HEK293T (cell line): Measurements from ENCODE around the gene OLIG1.

Source experiments
- CTCF ChIA-PET: fragments of 350-600 bp; formaldehyde crosslinking; extraction: SDS; loops from one replicate; lab custom pipeline; 2021; ENCODE audit warnings: antibody characterized with exemption, inconsistent platforms; lab: Yijun Ruan, JAX
- POLR2A ChIA-PET: fragments of 350-600 bp; formaldehyde crosslinking; extraction: SDS; loops from one replicate; lab custom pipeline; 2020; ENCODE audit warnings: antibody characterized with exemption, inconsistent platforms; lab: Yijun Ruan, JAX
- DNase-seq: peaks from one replicate; pipeline ENCODE4 v3.0.0; 2012; ENCODE audit warnings: mixed read lengths; ENCODE audit errors: extremely low spot score
- ARNT ChIP-seq: fragments of 450-650 bp; IDR thresholded peaks from 2 replicates; pipeline ENCODE4 v1.6.1; 2017; ENCODE audit warnings: mild to moderate bottlenecking
- BHLHE40 ChIP-seq: fragments of 450-650 bp; IDR thresholded peaks from 2 replicates; pipeline ENCODE4 v1.6.1; 2016; ENCODE audit warnings: mild to moderate bottlenecking, moderate library complexity, borderline replicate concordance
- CTBP1 ChIP-seq: fragments of 450-650 bp; IDR thresholded peaks from 2 replicates; pipeline ENCODE4 v1.6.1; 2016; ENCODE audit warnings: borderline replicate concordance
- ELF4 ChIP-seq: fragments of 450-650 bp; IDR thresholded peaks from 2 replicates; pipeline ENCODE4 v1.6.1; 2017; ENCODE audit warnings: antibody characterized with exemption
- FOXA1 ChIP-seq: fragments of 450-650 bp; IDR thresholded peaks from 2 replicates; pipeline ENCODE4 v1.6.1; 2016; ENCODE audit warnings: mild to moderate bottlenecking
- FOXK2 ChIP-seq: fragments of 450-650 bp; IDR thresholded peaks from 2 replicates; pipeline ENCODE4 v1.6.1; 2016; ENCODE audit warnings: mild to moderate bottlenecking
- FOXM1 ChIP-seq: fragments of 450-650 bp; IDR thresholded peaks from 2 replicates; pipeline ENCODE4 v1.6.1; 2017; ENCODE audit warnings: mild to moderate bottlenecking, borderline replicate concordance
- HDGF ChIP-seq: fragments of 450-650 bp; IDR thresholded peaks from 2 replicates; pipeline ENCODE4 v1.6.1; 2017; ENCODE audit warnings: antibody characterized with exemption, borderline replicate concordance
- L3MBTL2 ChIP-seq: fragments of 450-650 bp; conservative IDR thresholded peaks from 2 replicates; pipeline ENCODE4 v1.6.1; 2016; ENCODE audit warnings: mild to moderate bottlenecking
- LEF1 ChIP-seq: fragments of 450-650 bp; IDR thresholded peaks from 2 replicates; pipeline ENCODE4 v1.6.1; 2017; ENCODE audit warnings: mild to moderate bottlenecking, borderline replicate concordance
- NFRKB ChIP-seq: fragments of 450-650 bp; IDR thresholded peaks from 2 replicates; pipeline ENCODE4 v1.6.1; 2016; ENCODE audit warnings: mild to moderate bottlenecking, moderate library complexity
- PKNOX1 ChIP-seq: fragments of 450-650 bp; IDR thresholded peaks from 2 replicates; pipeline ENCODE4 v1.6.1; 2016
- SP1 ChIP-seq: fragments of 450-650 bp; IDR thresholded peaks from 2 replicates; pipeline ENCODE4 v1.6.1; 2017
- SUZ12 ChIP-seq: fragments of 450-650 bp; IDR thresholded peaks from 2 replicates; pipeline ENCODE4 v1.6.1; 2016; ENCODE audit warnings: mild to moderate bottlenecking
- TARDBP ChIP-seq: fragments of 450-650 bp; IDR thresholded peaks from 2 replicates; pipeline ENCODE4 v1.6.1; 2016
- ZNF384 ChIP-seq: fragments of 450-650 bp; IDR thresholded peaks from 2 replicates; pipeline ENCODE4 v1.6.1; 2016

The OLIG1 gene

GRCh38 chr21:33067457-33067856, 2.5 kb upstream of the OLIG1 start:
- ChIA-PET POLR2A (no interaction called here), CTCF (no interaction called here)
- TF ChIP-seq CTBP1 (no peak), FOXM1 (no peak), PKNOX1 (no peak), SUZ12 (no peak), SP1 (no peak)
- no peak for DNase-seq

DNA sequence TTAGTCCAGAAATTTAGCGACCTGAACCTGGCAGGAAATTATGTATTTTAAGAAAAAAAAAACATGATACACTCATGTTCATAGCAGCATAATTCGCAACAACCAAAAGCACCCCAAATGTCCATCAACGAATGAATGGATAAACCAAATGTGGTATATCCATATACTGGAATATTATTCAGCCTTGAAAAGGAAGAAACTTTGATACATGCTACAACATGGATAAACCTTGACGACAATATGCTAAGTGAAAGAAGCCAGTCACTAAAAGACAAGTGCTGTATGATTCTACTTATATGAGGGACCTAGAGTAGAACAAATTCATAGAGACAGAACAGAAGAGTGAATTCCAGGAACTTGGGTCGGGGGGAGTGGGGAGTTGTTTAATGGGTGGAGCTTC, 698 bp upstream of the OLIG1 start:
- ChIA-PET CTCF (no interaction called here), POLR2A (no interaction called here)
- no peak for TF ChIP-seq SP1
- no peak for TF ChIP-seq ZNF384
- TF ChIP-seq HDGF = no peak
- TF ChIP-seq BHLHE40 = no peak
- TF ChIP-seq CTBP1 = no peak
- no peak for TF ChIP-seq LEF1
- no peak for TF ChIP-seq NFRKB
- TF ChIP-seq L3MBTL2 = no peak
- no peak for TF ChIP-seq FOXK2
- no peak for TF ChIP-seq ELF4
- TF ChIP-seq PKNOX1 = no peak
- TF ChIP-seq FOXM1 = no peak
- no peak for TF ChIP-seq SUZ12
- no peak for TF ChIP-seq TARDBP
- no peak for TF ChIP-seq FOXA1
- no peak for TF ChIP-seq ARNT

GRCh38 chr21:33069645-33069993, 322 bp upstream of the OLIG1 start:
- no peak for DNase-seq
- no peak for TF ChIP-seq NFRKB
- no peak for TF ChIP-seq ARNT
- CTCF ChIA-PET = no interaction called here
- POLR2A ChIA-PET = no interaction called here

More for the DNA sequence above, 698 bp upstream of the OLIG1 start:
- DNase-seq = no peak

DNA sequence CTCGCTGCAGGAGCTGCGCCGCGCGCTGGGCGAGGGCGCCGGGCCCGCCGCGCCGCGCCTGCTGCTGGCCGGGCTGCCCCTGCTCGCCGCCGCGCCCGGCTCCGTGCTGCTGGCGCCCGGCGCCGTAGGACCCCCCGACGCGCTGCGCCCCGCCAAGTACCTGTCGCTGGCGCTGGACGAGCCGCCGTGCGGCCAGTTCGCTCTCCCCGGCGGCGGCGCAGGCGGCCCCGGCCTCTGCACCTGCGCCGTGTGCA, 730 bp downstream of the OLIG1 start:
- CTCF ChIA-PET = no interaction called here
- POLR2A ChIA-PET = no interaction called here
- TF ChIP-seq PKNOX1 (no peak), L3MBTL2 (no peak), FOXM1 (no peak), SUZ12 (no peak), ARNT (no peak), ZNF384 (no peak), HDGF (no peak), NFRKB (no peak), TARDBP (no peak), LEF1 (no peak), CTBP1 (no peak), BHLHE40 (no peak), SP1 (no peak), FOXA1 (no peak), ELF4 (no peak), FOXK2 (no peak)

GRCh38 chr21:33070998-33071769, 1.2 kb downstream of the OLIG1 start:
- ChIA-PET CTCF (no interaction called here), POLR2A (no interaction called here)
- no peak for DNase-seq
- TF ChIP-seq TARDBP (no peak), ARNT (no peak), NFRKB (no peak), HDGF (no peak), ZNF384 (no peak)

More for the DNA sequence above, 730 bp downstream of the OLIG1 start:
- DNase-seq = no peak

GRCh38 chr21:33071770-33072306, 1.9 kb downstream of the OLIG1 start:
- CTCF ChIA-PET = no interaction called here
- TF ChIP-seq ARNT (no peak), HDGF (no peak), L3MBTL2 (no peak), BHLHE40 (no peak), ELF4 (no peak), CTBP1 (no peak), FOXK2 (no peak), FOXA1 (no peak), SP1 (no peak), PKNOX1 (no peak), TARDBP (no peak), FOXM1 (no peak)
- POLR2A ChIA-PET = no interaction called here
- no peak for DNase-seq
